GM19193 (cell line): ENCODE measurements around the gene FBXL13.

Experiments
- POLR2A ChIP-seq: IDR thresholded peaks from 4 replicates; pipeline ENCODE4 v1.6.1; 2011; ENCODE audit not compliant: insufficient read depth, insufficient read length; ENCODE audit errors: extremely low read depth

The FBXL13 gene

GRCh38 chr7:102834466-102834865, 240.1 kb downstream of the FBXL13 start:
- TF ChIP-seq POLR2A: no peak

GRCh38 chr7:102833343-102833742, 241.3 kb downstream of the FBXL13 start:
- no peak for TF ChIP-seq POLR2A

GRCh38 chr7:102832674-102833073, 241.9 kb downstream of the FBXL13 start:
- TF ChIP-seq POLR2A: no peak

- TF ChIP-seq POLR2A: no peak
Measured at GRCh38 chr7:102830197-102830596, 244.4 kb downstream of the FBXL13 start.

- TF ChIP-seq POLR2A: no peak
Measured at GRCh38 chr7:102829075-102829474, 245.5 kb downstream of the FBXL13 start.

- no peak for TF ChIP-seq POLR2A
Measured at GRCh38 chr7:102828286-102828685, 246.3 kb downstream of the FBXL13 start.

- TF ChIP-seq POLR2A: no peak
Measured at GRCh38 chr7:102823390-102824119, 251.0 kb downstream of the FBXL13 start.

GRCh38 chr7:102821994-102822747, 252.4 kb downstream of the FBXL13 start:
- no peak for TF ChIP-seq POLR2A

- TF ChIP-seq POLR2A: no peak
Measured at GRCh38 chr7:102819151-102819550, 255.4 kb downstream of the FBXL13 start.

- TF ChIP-seq POLR2A: no peak
Measured at GRCh38 chr7:102817616-102818573, 256.7 kb downstream of the FBXL13 start.

- no peak for TF ChIP-seq POLR2A
Measured at GRCh38 chr7:102814025-102814471, 260.5 kb downstream of the FBXL13 start.

- no peak for TF ChIP-seq POLR2A
Measured at GRCh38 chr7:102813191-102814024, 261.2 kb downstream of the FBXL13 start.

- no peak for TF ChIP-seq POLR2A
Measured at GRCh38 chr7:102811942-102812678, 262.5 kb downstream of the FBXL13 start.

GRCh38 chr7:102810916-102811315, 263.7 kb downstream of the FBXL13 start:
- TF ChIP-seq POLR2A: no peak

- TF ChIP-seq POLR2A: no peak
Measured at GRCh38 chr7:102806613-102807012, 268.0 kb downstream of the FBXL13 start.
